Raji (cell line): ENCODE results near the gene SUPT3H.

Experiments used
- POLR2A ChIP-seq: IDR thresholded peaks from 2 replicates; pipeline ENCODE4 v1.6.1; 2011; ENCODE audit warnings: low read depth, low read length, control low read depth; ENCODE audit not compliant: insufficient read depth

The SUPT3H gene

GRCh38 chr6:45185403-45186251, 192.1 kb downstream of the SUPT3H start:
- no peak for TF ChIP-seq POLR2A

- TF ChIP-seq POLR2A, result no peak
Observed at GRCh38 chr6:45184937-45185336, 192.8 kb downstream of the SUPT3H start.

- no peak for TF ChIP-seq POLR2A
Observed at GRCh38 chr6:45184040-45184439, 193.7 kb downstream of the SUPT3H start.

GRCh38 chr6:45175272-45175671, 202.5 kb downstream of the SUPT3H start:
- no peak for TF ChIP-seq POLR2A

- TF ChIP-seq POLR2A, result no peak
Observed at GRCh38 chr6:45174045-45174444, 203.7 kb downstream of the SUPT3H start.

- no peak for TF ChIP-seq POLR2A
Observed at GRCh38 chr6:45171380-45171779, 206.4 kb downstream of the SUPT3H start.

- no peak for TF ChIP-seq POLR2A
Observed at GRCh38 chr6:45170309-45170708, 207.4 kb downstream of the SUPT3H start.

- no peak for TF ChIP-seq POLR2A
Observed at GRCh38 chr6:45169815-45170214, 207.9 kb downstream of the SUPT3H start.

- TF ChIP-seq POLR2A, result no peak
Observed at GRCh38 chr6:45163952-45164766, 213.6 kb downstream of the SUPT3H start.

GRCh38 chr6:45160305-45160704, 217.4 kb downstream of the SUPT3H start:
- no peak for TF ChIP-seq POLR2A

- no peak for TF ChIP-seq POLR2A
Observed at GRCh38 chr6:45156075-45156474, 221.7 kb downstream of the SUPT3H start.

- no peak for TF ChIP-seq POLR2A
Observed at GRCh38 chr6:45155341-45155894, 222.3 kb downstream of the SUPT3H start.

- no peak for TF ChIP-seq POLR2A
Observed at GRCh38 chr6:45154679-45155078, 223.1 kb downstream of the SUPT3H start.

- no peak for TF ChIP-seq POLR2A
Observed at GRCh38 chr6:45148711-45149341, 228.9 kb downstream of the SUPT3H start.

- TF ChIP-seq POLR2A, result no peak
Observed at GRCh38 chr6:45148278-45148677, 229.5 kb downstream of the SUPT3H start.
